Hindlimb muscle (tissue), 1 donor: Measurements from ENCODE around the gene CMIP. TPM values are rescaled to one million over a fixed set of nuclear protein-coding genes. Genes with fewer than 3 reads are reported as not detected.
"Not testable (repeated sequence)": the region's sequence is repeated elsewhere in the genome, so short reads cannot be mapped to it uniquely, and the experiment has no call there.

Experiments used
- DNase-seq: peaks from one replicate; pipeline ENCODE4 v3.0.0-alpha.2; 2013
- polyA plus RNA-seq: library from polyadenylated mRNA; unstranded; fragments of 120-200 nt; gene quantifications from one replicate; pipeline ENCODE4 v1.2.1, GENCODE V29; 2013; ENCODE audit not compliant: insufficient read length

CMIP gene
- polyA plus RNA-seq, 1 donor: 18.0 TPM

DNA sequence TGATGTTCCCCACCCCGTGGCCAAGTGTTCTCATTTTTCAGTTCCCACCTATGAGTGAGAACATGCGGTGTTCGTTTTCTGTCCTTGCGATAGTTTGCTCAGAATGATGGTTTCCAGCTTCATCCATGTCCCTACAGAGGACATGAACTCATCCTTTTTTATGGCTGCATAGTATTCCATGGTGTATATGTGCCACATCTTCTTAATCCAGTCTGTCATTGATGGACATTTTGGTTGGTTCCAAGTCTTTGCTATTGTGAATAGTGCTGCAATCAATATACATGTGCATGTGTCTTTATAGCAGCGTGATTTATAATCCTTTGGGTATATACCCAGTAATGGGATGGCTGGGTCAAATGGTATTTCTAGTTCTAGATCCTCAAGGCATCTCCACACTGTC, 244.2 kb downstream of the CMIP start:
- DNase-seq: not testable (repeated sequence)

DNA sequence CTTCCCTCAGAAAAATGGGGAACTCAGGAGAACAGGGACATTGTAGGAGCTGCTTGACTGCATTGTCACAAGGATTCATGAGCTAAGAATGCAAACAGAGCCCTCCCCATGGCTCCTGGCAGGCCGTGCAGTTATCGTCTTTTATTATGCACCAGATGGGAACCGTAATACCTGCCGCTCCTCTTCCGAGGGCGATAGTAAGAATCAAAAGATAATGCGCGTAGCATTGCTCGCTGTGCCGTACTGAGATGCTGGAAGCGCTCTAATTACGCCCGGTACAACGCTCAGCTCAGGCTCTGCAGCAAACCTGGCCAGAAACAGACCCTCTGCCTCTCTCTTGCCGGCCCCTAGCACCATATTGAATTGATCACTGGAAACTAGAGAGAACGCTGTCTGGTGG, 247.4 kb downstream of the CMIP start:
- no peak for DNase-seq

DNA sequence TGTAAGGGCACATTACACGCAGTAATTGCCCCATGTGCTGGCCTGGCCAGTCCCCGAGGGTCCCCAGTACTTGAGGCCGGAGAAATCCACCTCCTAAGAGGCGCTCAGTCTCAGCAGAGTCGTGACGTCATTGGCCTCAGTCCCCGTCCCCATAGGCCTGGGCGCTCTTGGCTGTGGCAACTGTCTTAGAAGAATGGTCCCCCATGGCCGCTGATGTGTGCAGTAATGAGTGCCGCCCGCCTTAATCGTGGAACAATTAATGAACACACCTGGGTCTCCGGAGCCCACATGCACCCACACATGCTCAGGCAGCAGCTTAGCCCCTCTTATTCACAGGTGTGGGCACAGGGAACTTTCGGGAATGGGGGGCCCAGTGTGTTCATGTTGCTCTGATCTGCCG, 248.0 kb downstream of the CMIP start:
- no peak for DNase-seq

DNA sequence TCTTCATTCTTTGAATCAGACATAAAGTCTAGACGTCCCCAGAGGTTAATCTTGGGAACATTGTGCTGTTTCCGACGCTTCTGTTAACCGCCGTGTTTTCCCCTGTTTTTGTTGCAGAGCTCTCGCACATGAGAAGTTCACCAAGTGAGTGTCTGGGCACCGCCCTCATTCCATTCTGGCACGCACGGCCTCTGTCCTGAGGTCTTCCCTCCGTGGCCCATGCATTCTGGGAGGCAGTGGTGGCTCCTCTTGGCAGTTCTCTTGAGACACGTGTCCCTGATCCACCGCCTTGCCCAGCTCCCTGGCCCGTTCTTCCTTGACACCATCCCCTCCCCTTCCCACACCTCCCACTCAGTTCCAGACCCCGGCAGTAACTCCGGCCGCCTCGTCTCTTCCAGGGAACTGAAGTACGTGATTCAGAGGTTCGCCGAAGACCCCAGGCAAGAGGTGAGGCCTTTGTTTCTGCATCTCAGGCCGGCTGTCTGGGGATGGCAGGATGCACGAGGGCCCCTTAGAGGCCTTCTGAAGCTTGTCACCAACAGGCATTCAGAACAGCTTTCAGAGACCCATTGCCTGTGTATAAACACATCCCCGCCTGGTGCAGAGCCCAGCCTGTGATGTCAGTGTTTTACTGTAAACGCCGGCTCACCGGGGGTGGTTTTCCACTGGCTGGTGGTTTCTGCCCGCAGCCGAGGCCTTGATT, 248.6 kb downstream of the CMIP start:
- no peak for DNase-seq

DNA sequence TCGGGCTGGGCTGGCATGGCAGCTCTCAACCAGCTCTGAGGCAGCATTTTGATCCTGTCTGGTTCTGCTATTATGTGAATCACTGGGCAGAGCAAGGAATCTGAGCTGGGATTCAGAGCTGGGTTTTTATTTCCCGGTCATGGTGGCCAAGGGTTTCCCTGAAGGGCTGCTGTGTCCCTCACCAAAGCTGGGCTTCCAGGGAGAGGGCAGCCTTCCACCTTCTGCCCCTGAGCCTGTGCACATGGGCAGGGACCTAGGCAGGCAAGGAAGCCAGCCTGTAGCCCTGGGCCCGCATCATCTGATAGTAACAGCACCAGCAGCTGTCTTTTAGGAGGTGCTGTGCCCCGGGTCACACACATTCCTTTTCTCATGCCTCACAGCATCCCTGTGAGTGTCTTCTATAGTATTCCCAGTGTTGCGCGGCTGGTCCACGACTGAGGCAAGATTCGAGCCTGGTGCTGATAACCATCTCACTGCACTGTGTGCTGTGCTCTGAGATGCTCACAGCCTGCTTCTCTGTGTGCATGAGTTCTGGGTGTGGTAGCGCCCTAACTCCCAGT, 249.2 kb downstream of the CMIP start:
- no peak for DNase-seq

DNA sequence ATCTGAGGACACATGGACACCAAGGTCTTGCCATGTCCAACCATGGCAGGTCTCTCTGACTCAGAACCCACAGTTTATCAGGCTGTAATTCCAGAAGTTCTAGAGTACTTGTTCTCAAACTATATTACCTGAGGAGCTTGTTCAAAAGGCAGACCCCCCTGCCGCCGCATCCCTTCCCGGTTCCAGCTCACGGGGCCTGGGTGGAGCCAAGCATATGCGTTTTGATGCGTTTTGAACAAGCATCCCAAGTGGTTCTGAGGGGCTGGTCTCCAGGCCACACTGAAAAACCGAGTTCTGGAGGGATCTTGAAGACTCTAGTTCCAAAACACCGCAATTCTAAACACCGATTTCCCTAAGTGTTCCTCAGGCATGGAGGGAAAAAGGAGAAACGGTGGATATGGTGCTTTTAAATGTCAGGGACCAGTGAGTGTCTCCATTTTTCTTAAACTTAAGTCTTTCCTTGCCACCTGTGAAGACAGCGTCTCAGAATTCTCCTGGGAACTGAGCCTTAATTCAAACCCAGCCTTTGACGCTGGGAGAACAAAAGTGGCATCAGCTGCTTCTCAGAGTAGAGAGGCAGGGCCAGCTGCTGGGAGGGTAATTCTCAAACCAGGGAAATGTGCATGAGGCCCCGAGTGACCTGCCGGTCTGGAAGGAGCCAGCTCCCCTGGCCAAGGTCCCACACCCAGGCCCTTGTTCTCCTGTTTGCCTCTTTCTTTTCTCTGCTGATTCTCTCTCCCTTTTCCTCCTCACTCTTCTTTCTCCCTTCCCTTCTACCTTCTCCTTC, 250.1 kb downstream of the CMIP start:
- DNase-seq: peak; percentile 34

DNA sequence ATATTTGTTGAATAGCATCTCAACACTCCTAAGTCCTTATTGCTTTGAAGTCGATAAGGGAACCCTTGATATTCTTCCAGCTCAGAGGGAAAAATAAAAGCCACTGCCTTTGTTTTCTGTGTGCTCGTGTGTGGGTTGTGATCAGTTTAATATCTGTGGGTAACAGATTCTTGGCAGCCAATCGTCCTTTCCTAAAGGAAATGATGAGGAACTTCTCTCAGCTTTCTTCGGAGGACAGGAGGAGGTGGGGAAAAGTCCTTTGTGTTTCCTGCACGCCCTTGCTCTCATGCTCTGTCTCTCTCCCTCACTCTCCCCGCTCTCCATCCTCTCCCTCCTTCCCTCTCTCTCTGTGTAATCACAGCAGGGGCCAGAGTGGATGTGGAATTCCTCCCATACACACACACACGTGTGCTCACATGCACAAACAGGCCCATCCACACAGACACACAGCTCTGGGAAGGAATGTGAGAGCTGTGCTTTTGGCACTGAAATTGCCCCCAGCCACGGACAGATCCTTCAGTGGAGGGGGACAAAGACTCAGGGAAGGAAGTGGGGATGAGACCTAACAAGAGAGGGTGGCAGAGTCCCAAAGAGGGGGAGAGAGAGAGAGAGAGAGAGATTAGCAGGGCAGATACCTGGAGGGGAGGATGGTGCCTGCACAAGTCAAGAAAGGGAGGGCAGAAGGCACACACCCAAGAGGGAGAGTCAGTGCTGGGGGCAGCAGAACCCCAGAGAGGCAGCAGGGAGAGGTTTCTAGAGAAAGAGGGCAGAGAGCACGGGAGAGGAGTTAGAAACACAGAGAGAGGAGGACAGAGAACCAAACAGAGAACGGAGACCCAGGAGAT, 250.9 kb downstream of the CMIP start:
- DNase-seq: no peak

DNA sequence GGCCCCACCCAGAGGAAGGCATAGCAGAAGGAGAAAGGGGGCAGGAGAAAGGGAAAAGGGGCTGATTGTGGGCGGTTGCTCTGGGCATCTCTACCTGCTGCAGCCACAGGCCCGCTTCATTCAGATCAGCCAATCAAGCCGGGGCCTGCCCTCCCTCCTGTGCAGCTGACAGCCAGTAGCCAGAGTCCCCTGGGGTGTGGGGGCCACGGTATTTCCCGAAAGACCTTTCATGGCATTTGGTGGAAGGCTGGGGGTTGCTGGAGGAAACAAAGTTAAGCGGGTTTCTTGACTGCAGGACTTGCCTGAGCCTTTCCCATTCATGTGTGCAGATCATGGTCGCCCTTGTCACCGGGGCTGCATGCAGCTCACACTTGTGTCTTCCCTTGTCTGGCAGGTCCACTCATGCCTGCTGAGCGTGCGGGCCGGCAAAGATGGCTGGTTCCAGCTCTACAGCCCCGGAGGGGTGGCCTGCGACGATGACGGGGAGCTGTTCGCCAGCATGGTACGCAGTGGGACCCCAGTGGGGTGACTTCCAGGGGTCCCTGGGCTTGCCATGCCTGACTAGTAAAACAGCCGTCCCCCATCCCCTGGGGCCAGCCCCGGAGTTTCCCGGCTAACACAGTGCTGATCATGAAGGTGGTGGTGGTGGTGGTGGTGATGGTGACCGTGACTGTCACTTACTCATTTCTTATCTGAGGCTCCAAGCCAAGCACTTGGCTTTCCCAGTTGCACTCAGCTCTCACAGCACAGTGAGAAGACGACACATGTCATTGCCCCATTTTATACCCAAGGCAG, 251.8 kb downstream of the CMIP start:
- no peak for DNase-seq

DNA sequence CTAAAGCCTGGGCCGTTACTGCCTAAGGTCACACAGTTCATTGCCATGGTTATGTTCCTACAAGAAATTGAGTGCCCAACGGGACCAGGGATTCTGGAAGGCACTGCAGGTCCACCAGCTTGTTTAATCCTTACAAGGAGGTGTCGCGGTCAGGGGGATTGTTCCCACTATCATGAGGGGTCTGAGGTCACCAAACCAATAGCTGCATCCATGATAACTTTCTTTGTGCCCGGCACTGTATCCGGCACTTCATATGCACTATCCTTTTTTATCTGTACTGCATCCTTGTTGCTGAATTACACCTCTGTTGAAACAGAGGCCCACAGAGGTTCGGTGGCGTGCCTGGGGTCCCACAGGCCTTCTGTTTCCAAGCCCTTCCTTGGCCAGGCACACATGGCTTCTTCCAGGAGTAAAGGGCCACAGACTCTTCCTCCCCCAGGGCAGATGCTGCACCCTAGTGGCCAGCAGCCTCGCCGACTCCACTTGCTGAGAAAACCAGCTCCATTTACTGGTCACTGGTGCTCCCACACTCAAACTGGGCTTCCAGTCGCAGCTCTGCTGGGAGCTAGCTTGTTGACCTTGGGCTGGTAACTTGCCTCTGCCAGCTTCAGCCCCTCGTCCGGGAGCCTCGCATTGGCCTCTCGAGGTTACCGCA, 252.5 kb downstream of the CMIP start:
- DNase-seq: no peak

DNA sequence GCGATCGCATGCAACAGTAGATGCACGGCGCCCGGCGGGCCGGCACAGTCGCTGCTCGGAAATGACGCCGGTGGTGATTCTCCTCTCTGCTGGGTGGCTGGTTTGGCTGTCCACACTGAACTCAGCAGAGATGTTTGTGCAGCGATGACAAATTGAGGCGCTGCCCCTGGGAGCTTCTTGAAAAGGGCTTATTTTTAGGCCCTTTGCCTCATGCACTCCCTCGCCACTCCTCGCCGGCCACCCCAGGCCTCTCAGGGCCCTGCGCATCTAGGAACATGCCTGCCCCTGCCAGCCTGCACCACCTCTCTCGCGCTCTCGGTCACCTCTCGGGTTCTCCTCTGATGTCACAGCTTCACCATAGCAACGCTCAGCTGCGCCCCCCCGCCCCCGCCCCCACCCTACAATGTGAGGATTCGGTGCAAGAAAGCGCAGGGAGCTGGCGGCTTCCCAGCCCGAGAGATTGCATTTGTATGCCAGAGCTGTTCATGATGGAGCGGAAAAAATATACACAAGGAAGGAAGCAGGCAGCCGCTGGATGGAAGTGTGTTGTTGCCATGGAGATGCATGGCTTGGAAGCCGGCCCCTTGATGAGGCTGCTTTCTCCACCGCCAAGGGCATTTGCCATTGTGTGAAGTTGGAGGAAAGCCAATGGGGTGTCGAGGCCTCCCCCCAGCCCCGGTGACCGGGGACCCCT, 253.2 kb downstream of the CMIP start:
- DNase-seq: peak; percentile 60

DNA sequence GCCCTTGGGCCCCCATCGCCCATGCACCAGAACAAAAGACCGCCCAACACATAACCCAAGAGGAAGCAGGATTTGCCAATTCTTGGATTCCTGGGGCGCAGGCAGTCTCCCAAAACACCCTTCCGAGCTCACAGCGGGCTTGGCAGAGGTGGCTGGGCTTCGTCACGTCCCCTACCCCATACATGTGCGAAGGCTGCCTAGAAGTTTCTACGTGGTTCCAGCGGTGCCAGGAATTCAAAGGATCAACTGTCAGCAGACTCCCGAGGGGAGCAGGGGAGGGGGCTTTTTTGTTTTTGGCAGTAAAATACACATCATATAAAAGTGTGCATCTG, 253.7 kb downstream of the CMIP start:
- DNase-seq: no peak

DNA sequence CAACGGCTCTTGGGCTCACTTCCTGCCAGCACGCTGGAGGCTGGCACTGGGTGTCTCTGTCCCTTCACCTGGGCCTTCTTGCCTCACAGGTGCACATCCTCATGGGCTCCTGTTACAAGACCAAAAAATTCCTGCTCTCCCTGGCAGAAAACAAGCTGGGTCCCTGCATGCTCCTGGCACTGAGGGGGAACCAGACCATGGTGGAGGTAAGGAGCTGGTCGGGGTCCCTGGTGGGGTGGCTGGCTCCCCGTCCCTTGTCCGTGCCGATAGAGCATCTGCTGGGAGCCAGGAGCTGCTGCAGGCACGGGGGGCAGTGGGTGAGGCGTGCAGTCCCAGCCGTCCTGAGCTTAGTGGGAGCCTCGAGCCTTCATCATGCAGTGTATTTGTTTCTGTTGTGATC, 255.0 kb downstream of the CMIP start:
- DNase-seq: no peak

DNA sequence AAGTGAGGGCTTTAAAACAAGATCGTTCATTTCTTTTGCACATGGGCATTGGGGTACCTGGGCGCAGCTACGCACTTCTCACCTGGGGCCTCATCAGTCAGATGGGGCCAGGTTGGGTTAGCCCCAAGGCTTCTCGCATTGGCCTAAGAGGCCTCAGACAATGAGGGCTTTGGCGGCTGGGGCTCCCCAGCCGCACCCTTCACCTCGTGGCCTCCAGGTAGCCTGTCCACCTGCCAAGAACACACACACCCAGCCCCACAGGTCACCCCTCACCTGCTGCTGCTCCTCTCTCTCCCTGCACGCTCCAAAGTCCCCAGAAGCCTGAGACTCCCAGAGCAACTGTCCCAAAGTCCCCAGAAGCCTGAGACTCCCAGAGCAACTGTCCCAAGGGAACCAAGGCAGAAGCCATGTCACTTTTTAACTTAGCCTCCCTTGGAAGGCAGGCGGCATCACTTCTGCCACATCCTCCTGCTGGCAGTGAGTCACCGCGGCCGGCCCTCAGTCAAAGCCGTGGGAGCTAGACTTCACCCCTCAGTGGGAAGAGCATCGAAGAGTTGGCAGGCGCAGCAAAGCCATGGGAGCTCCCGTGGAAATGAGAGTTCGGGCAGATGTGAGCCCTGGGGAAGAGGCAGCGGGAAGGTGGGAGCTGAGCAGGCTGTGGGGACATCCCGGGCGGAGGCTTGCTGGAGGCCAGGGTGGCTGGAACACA, 255.6 kb downstream of the CMIP start:
- no peak for DNase-seq

DNA sequence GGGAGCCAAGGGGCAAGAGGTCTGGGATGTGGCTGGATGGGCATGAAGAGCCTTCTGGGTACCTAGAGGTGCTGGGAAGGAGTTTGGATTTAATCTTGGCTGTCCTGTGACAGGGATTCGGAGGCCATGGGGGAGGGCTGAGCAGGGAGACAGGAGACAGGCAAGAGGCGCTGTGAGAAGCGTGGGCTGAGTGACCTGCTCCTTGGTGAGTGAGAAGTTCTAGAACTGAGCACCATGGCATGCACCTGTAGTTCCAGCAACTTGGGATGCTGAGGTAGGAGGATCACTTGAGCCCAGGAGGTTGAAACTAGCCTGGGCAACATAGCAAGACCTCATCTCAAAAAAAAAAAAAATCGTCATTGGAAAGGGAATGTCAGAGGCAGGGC, 256.2 kb downstream of the CMIP start:
- no peak for DNase-seq

DNA sequence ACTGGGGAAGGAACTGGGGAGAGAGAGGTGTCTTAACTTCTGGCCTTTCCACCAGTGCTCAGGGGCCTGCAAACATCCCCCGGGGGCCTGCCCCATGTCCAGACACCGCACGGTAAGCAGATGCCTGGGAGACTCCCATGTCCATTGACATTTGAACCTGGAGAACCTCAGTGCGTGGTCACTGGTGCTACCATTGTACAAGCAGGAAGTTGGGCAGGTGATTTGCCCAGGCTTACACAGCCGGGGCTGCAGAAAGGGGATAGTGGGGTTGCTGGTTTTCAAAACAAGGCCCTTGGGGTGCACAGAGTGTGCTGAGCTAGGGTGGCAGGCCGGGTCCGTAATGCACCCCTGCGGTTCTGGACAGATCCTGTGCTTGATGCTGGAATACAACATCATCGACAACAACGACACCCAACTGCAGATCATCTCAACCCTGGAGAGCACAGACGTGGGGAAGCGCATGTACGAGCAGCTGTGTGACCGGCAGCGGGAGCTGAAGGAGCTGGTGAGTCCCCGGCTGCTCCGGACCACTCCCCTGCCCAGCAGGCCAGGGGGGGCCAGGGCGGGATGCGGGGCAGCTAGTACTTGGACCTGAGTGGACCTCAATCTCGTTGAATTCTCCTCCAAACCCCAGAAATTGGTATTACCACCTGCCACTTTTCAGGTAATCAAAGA, 256.8 kb downstream of the CMIP start:
- DNase-seq: no peak

DNA sequence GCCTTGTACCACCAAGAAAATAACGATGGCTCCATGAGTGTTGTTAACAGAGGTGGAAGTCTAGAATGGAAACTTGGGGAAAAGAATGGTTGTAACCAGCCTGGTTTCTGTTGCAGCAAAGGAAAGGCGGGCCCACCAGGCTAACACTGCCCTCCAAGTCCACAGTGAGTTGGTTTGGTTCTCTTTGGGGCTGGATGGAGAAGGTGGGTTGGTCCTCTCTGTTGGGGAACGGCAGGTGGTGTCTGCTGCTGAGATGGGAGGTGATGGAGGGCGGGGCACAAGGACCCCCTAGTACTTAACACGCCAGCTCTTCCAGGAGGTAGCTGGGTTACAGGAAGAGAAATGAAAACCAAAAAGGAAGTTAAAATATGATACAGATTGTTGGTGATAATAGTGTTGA, 257.9 kb downstream of the CMIP start:
- DNase-seq: no peak

DNA sequence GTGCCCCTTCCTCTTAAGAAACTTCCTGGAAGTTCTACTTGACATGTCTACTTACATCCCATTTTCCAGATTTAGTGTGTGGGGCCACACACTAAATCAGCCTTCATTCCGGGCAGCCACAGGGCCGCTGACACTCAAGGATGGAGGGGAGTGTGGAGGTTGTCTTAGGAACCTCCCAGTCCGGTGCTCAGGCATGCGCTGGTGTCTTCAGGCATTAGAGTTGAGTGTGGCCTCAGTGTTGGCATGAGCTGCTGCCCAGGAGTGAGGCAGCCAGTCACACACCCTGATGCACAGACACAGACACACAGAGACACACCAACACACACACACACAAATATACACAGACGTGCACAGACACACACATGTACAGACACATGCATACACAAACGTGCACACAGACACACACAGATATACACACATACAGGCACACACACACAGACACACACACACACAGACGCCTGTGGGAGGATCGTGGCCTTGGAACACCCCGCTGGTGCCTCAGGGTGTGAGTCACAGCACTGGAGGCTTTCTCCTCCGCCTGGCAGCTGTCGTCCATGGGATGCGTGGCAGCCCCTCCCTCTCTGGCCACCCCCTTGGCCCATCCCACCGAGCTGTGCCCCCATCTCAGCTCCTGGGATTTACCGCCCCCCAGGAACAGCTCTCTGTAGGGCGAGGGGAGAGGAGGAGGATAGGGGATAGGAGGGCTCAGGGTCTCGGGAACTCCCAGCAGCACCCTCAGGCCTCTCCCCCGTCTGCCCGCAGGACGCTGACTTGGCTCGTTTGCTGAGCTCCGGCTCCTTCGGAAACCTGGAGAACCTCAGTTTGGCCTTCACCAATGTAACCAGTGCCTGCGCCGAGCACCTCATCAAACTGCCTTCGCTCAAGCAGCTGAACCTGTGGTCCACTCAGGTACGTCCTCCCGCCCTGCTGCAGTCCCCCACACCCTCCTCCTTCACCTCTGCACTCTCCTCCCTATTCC, 258.9 kb downstream of the CMIP start:
- no peak for DNase-seq

DNA sequence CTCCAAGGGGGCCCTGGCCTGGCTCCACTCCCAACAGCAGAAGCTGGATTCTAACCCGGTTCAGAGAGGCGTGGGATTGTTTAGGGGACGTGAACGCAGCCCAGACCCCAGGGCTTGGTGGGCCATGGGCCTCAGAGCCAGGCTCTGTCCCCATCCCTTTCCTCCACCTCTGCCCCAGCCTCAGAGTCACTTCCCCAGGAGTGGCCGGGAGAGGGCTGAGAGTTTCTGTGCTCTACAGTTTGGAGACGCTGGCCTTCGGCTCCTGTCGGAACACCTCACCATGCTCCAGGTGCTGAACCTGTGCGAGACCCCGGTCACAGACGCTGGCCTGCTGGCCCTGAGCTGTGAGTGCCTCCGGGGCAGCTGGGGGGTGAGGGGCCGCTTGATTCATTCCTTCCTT, 260.7 kb downstream of the CMIP start:
- no peak for DNase-seq
